HepG2 (cell line): Measurements from ENCODE around the gene EFL1. TPM values are rescaled to one million over a fixed set of nuclear protein-coding genes. Genes with fewer than 3 reads are reported as not detected.

ENCODE experiments used
- CCAR2 ChIP-seq: fragments of 200-400 bp; formaldehyde crosslinking; optimal IDR thresholded peaks from 2 replicates; pipeline ENCODE3; 2018; ENCODE audit warnings: low read depth, mild to moderate bottlenecking, low read length, moderate library complexity
- CENPX ChIP-seq: sonication (generic); formaldehyde crosslinking; IDR thresholded peaks from 2 replicates; pipeline ENCODE4 v1.9.0; 2021; ENCODE audit warnings: mild to moderate bottlenecking, missing genetic modification reagents, moderate library complexity
- CSRNP2 ChIP-seq: sonication (generic); formaldehyde crosslinking; conservative IDR thresholded peaks from 2 replicates; pipeline ENCODE4 v1.8.0; 2022; ENCODE audit warnings: low read depth, missing genetic modification reagents
- EHMT2 ChIP-seq: fragments of 200-600 bp; sonication (generic); IDR thresholded peaks from 2 replicates; pipeline ENCODE4 v1.7.0; 2017; ENCODE audit warnings: antibody characterized with exemption, low read depth, low read length, borderline replicate concordance
- LRRFIP1 ChIP-seq: sonication (generic); formaldehyde crosslinking; conservative IDR thresholded peaks from 2 replicates; pipeline ENCODE4 v1.4.0; 2020; ENCODE audit warnings: missing genetic modification reagents
- MEIS2 ChIP-seq: sonication (generic); formaldehyde crosslinking; IDR thresholded peaks from 2 replicates; pipeline ENCODE4 v1.9.0; 2021; ENCODE audit warnings: mild to moderate bottlenecking, missing genetic modification reagents
- PAX8 ChIP-seq: sonication (generic); formaldehyde crosslinking; IDR thresholded peaks from 2 replicates; pipeline ENCODE4 v1.8.0; 2022; ENCODE audit warnings: mild to moderate bottlenecking, missing genetic modification reagents, borderline replicate concordance
- PAXIP1 ChIP-seq: sonication (generic); formaldehyde crosslinking; conservative IDR thresholded peaks from 2 replicates; pipeline ENCODE4 v1.4.0; 2020; ENCODE audit warnings: mild to moderate bottlenecking, missing genetic modification reagents, moderate library complexity
- RAD51 ChIP-seq: fragments of 450-650 bp; IDR thresholded peaks from 2 replicates; pipeline ENCODE4 v1.6.1; 2016; ENCODE audit warnings: borderline replicate concordance
- SSRP1 ChIP-seq: IDR thresholded peaks from 2 replicates; pipeline ENCODE4 v1.6.1; 2016; ENCODE audit warnings: control low read depth
- TBP ChIP-seq: sonication (generic); formaldehyde crosslinking; IDR thresholded peaks from 2 replicates; pipeline ENCODE4 v1.5.0; 2020; ENCODE audit warnings: missing genetic modification reagents
- TFDP1 ChIP-seq: IDR thresholded peaks from 2 replicates; pipeline ENCODE4 v1.6.1; 2016; ENCODE audit warnings: missing compliant biosample characterization, missing genetic modification reagents, borderline replicate concordance
- ZBTB3 ChIP-seq: sonication (generic); formaldehyde crosslinking; IDR thresholded peaks from 2 replicates; pipeline ENCODE4 v1.4.0; 2020; ENCODE audit warnings: low read depth, mild to moderate bottlenecking, moderate library complexity, missing genetic modification reagents, borderline replicate concordance
- ZFP36L1 ChIP-seq: sonication (generic); formaldehyde crosslinking; IDR thresholded peaks from 2 replicates; pipeline ENCODE4 v1.8.0; 2022; ENCODE audit warnings: mild to moderate bottlenecking, missing genetic modification reagents, moderate library complexity
- ZKSCAN1 ChIP-seq: fragments of 150-350 bp; IDR thresholded peaks from 2 replicates; pipeline ENCODE4 v1.6.1; 2014; ENCODE audit warnings: low read length
- polyA plus RNA-seq, 8 experiments: library from polyadenylated mRNA; depleted of rRNA in 3 of 8; stranded (reverse) in 7 of 8; unstranded in 1 of 8; fragments of >200 nt; fragmentation: Illumina TruSeq in 4 of 8; extraction: Trizol in 4 of 8; gene quantifications; 2 replicates each; pipeline versions ENCODE4 v1.2.1 to v1.2.3, GENCODE V29; 2011 to 2016; ENCODE audit warnings: low read depth in 4 of 8, missing spikeins in 1 of 8, mixed read lengths in 1 of 8; ENCODE audit not compliant: insufficient read depth in 1 of 8
- total RNA-seq, 5 experiments: library from RNA; depleted of rRNA; stranded (reverse); fragments of >200 nt; fragmentation: Illumina TruSeq; extraction: Trizol; gene quantifications; 2 replicates each; pipeline ENCODE4 v1.2.3, GENCODE V29; 2016; ENCODE audit warnings: low read depth in 1 of 5
- TF ChIP-seq, protein P1 (sequence below): conservative IDR thresholded peaks from 2 replicates; pipeline ENCODE4 v1.6.1; 2018; ENCODE audit warnings: missing genetic modification reagents
- TF ChIP-seq, protein P2 (sequence below): sonication (generic); formaldehyde crosslinking; IDR thresholded peaks from 2 replicates; pipeline ENCODE4 v1.4.0; 2020; ENCODE audit warnings: mild to moderate bottlenecking, missing genetic modification reagents, borderline replicate concordance

Gene EFL1
- total and polyA plus RNA-seq, 2 of the 13 experiments (the other 11 are each of a cell fraction or from before 2014, with no cell fraction given): 6.4 to 12.0 TPM

DNA sequence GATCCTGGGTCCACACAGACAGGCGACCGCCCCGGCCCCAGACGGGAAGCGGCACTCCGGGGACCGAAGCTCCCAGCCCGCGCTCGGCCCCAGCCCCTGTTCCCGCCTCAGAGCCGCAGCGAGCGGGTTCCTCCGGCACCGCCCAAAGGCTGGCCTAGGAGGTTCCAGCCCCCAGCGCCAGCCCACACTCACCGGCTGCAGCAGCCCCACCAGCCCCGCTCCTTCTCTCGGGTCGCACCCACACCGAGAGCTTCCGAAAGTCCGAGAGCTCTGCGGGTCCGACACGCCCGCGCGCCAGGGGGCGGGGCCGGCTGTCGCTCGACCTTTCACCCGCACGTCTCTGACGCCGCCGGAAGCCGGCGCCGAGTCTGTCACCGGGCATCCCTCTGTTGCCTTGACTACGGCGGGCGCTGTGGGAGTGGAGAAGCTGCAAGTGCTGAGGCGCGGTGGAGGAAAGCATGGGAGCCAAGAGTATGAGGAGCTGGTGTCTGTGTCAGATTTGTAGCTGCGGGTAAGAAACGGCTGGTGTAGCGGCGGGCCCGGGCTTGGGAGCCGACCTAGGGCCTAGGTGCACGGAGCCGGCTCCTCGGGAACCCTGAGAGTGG lies at the start of gene EFL1, which contains the start of gene SAXO2 (continued):
- TF ChIP-seq PAXIP1: no peak
- no peak for TF ChIP-seq ZKSCAN1
- TF ChIP-seq RAD51: no peak
- TF ChIP-seq, protein P1, sequence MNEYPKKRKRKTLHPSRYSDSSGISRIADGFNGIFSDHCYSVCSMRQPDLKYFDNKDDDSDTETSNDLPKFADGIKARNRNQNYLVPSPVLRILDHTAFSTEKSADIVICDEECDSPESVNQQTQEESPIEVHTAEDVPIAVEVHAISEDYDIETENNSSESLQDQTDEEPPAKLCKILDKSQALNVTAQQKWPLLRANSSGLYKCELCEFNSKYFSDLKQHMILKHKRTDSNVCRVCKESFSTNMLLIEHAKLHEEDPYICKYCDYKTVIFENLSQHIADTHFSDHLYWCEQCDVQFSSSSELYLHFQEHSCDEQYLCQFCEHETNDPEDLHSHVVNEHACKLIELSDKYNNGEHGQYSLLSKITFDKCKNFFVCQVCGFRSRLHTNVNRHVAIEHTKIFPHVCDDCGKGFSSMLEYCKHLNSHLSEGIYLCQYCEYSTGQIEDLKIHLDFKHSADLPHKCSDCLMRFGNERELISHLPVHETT (CRISPR knock-in tag): no peak
- TF ChIP-seq, protein P2, sequence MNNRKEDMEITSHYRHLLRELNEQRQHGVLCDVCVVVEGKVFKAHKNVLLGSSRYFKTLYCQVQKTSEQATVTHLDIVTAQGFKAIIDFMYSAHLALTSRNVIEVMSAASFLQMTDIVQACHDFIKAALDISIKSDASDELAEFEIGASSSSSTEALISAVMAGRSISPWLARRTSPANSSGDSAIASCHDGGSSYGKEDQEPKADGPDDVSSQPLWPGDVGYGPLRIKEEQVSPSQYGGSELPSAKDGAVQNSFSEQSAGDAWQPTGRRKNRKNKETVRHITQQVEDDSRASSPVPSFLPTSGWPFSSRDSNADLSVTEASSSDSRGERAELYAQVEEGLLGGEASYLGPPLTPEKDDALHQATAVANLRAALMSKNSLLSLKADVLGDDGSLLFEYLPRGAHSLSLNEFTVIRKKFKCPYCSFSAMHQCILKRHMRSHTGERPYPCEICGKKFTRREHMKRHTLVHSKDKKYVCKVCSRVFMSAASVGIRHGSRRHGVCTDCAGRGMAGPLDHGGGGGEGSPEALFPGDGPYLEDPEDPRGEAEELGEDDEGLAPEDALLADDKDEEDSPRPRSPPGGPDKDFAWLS: no peak
- no peak for TF ChIP-seq CENPX (CRISPR knock-in tag)
- TF ChIP-seq CCAR2: no peak
- no peak for TF ChIP-seq EHMT2
- TF ChIP-seq SSRP1 (CRISPR knock-in tag): no peak; the same call in 1 of the 2 replicates
- TF ChIP-seq PAX8: no peak
- no peak for TF ChIP-seq LRRFIP1 (CRISPR knock-in tag)
- TF ChIP-seq CSRNP2 (CRISPR knock-in tag): no peak
- no peak for TF ChIP-seq ZBTB3
- peak; percentile 68 for TF ChIP-seq MEIS2 (CRISPR knock-in tag)
- TF ChIP-seq TBP (CRISPR knock-in tag): no peak
- TF ChIP-seq TFDP1 (CRISPR knock-in tag): 0 out of 2 replicates have a peak, but pooled peaks have one; percentile 25
- TF ChIP-seq ZFP36L1: no peak; the same call in 1 of the 2 replicates
